Erythroblast (primary cell): ENCODE measurements around the gene MYO18A.

Experiments used
- GATA1 ChIP-seq: IDR thresholded peaks from 2 replicates; pipeline ENCODE4 v1.6.1; 2011; ENCODE audit warnings: low read depth, mild to moderate bottlenecking, control low read depth, low read length, moderate library complexity
- POLR2A ChIP-seq: IDR thresholded peaks from 2 replicates; pipeline ENCODE4 v1.6.1; 2011; ENCODE audit warnings: mild to moderate bottlenecking, low read length

DNA sequence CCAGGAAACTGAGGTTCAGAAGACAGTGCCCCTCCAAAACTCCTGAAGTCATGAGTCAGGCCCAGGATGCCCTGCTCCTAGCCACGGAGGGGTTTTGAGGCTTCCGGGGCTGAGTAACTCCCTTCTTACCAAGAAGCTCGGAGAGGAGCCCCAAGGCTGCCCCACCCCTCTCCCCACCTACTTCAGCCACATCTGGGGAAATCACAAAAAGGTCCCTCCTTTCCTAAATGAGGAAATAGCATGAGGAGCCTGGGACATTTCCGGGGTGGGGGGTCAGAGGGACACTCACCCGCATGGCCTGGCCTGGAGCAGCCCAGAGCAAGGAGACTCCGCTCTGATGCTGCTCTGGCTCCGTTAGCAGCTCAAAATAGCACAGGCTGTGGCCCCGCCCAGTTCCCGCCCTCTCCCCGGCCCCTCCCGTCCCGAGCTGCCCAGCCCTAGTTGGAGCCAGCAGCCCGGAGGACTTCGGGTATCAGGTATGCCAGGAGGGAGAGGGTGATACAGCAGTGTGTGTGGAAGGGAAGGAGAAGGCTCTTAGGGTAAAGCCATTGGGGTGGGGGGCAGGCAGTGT is 40.1 kb downstream of the MYO18A start:
- TF ChIP-seq POLR2A (no peak), GATA1 (no peak)
